ENCODE results near the gene ROBO2.
A peak's percentile ranks its signal among the peaks of the same experiment; 100 is the strongest.

ROBO2 gene

DNA sequence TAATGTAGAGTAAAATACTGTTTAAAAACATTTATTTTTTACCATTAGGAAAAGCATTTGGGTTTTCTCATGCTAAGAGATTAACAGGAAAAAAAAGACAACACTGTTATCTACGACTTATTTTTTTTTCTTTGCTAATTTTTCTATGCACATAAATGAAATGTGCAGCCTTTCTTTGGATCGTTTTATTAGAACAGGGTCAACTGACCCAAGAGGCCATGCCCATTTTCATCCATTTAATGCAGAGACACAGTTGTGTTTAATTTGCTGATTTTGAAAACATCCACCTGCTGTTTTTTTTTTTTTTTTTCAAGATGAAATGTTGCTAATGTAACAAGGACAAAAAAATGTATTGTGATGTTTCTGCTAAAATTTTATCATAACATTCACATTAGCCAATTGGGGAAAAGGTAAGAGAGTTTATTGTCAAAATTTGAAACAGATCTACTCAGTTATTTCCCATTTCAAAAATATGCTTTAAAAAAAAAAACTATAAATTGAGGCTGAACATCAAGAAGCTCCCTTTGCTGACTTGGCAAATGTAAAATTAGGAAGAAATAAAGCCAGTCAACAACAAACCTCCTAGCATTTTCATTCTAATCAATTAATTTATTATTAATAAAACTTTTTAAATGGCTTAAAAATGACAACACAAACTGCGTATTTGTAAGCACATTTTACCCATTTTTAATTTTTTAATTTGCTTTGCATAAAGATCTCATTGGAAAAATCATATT is 485.2 kb downstream of the ROBO2 start:
- no peak for DNase-seq

DNA sequence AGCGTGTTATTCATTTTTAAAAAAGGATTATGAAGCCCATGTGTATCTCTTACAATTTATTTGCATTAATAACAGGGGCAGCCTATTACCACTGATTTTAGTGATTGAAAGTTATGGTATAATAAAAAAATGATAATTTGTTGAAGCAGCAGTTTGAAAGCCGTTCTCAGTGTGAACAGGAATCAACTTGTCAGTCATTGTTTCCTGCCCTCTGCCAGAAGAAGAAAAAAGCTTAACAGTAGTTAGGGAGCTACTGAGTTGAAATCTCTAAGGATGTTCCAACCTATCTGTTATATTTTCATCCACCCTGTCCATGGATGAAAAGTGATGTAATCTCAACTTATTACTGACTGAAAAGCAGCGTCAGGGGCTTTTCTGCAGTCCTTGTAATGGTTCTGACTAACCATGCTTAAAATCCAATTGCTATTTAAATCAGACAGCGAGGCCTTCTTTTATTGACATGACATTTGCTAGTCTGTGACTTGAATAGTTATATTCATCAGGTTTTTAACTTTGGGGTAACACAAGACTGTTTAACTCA is 486.7 kb downstream of the ROBO2 start:
- DNase-seq = peak; percentile 16

GRCh38 chr3:77529522-77529921 is 489.6 kb downstream of the ROBO2 start:
- DNase-seq = no peak

GRCh38 chr3:77530870-77531269 is 491.0 kb downstream of the ROBO2 start:
- no peak for DNase-seq

- DNase-seq = no peak
Observed at GRCh38 chr3:77535116-77535515, 495.2 kb downstream of the ROBO2 start.

DNA sequence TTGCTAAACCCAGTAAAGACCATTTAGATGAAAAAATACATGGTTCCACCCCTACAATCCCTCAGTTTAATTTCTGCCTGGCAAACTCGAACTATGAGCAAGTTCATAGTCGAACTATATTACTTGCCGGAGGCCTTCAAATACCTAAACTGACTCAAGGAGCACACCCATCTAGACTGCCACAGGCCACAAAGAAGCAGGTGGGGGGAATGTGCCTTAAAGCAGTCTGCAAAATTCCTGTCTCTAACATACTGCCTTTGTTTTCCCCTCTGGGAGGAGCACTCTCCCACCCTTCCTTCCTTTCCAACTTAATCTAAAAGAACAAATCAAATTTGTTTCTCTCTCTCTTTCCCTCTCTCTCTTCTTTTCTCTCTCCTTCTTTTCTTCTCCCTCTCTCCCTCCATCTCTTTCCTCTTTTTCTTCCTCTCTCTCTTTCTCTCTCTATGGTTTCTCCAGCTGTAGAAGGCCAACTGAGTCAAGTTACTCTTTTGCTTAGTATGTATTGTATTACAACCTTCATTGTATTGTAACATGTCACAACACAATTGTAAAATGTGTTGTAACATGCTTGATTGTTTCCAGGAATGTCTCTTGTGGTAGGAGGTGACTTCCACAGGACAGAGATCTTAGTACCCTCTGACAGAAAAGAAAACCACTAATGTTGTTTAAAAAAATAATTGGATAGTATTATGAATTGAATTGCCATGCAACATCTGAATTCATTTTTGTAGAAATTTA is 496.3 kb downstream of the ROBO2 start:
- no peak for DNase-seq

- no peak for DNase-seq
Observed at GRCh38 chr3:77539014-77539413, 499.1 kb downstream of the ROBO2 start.

GRCh38 chr3:77539677-77540076 is 499.8 kb downstream of the ROBO2 start:
- DNase-seq = no peak

DNA sequence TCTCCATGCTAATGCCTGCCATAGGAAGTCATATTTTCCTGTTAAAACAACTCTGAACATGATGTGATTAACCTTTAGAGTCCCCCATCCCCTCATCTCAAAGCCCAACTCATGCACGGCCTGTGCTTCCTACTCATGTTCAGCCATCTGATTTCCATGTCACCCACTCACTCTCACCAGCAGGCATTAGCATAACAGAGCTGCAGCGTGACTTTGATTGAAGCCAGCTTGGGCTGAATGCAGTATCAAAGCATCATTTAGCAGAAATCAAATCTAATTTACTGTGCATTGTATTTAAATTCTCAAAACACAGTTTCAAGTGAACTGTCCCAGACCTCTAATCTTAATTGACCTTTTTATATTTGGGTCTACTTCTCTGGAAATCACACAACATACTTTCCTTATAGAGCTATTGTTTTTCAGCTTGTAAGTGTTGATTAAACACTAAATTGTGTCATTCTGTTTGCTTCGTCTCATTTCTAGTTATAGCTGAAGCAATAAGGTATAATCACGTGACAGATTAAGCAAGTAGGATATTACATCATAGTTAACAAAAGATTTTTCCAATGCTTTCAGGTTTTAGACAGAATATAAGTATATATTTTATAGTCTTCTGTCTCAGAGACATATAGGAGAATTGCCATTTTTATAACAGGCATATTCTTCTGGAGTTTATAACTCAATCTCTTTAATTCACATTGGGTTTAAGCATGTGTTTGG is 501.5 kb downstream of the ROBO2 start:
- no peak for DNase-seq

DNA sequence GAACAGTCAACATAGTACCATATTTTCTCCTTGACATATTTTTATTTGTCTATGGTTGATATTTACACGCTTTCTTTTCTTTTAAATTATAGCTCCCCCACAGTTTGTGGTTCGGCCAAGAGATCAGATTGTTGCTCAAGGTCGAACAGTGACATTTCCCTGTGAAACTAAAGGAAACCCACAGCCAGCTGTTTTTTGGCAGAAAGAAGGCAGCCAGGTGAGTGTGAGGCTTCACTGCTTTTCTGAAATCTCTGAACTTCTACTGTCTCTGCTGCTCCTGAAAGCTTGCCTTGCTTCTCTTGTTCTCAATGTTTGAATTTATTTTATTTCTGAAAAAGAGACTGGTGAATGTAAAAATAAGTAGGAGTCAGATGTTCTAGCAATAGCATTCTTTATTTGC is 506.3 kb downstream of the ROBO2 start:
- DNase-seq = no peak

GRCh38 chr3:77549034-77549433 is 509.1 kb downstream of the ROBO2 start:
- DNase-seq = no peak

GRCh38 chr3:77553240-77553639 is 513.3 kb downstream of the ROBO2 start:
- DNase-seq = no peak

- DNase-seq = no peak
Observed at GRCh38 chr3:77562089-77562488, 522.2 kb downstream of the ROBO2 start.

DNA sequence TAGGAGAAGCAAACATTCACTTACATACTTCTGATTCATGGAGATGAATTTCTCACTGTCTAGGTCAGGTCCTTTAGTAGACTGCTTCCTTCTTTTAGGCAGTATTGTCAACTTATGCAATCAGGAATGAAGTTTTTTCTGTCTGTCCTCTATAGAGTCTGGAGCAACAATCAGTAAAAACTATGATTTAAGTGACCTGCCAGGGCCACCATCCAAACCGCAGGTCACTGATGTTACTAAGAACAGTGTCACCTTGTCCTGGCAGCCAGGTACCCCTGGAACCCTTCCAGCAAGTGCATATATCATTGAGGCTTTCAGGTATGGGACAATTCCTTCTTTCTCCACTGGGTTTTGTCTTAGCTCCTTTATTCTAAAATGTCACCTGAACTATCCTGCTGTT is 523.1 kb downstream of the ROBO2 start:
- no peak for DNase-seq

- no peak for DNase-seq
Observed at GRCh38 chr3:77566055-77566454, 526.2 kb downstream of the ROBO2 start.

DNA sequence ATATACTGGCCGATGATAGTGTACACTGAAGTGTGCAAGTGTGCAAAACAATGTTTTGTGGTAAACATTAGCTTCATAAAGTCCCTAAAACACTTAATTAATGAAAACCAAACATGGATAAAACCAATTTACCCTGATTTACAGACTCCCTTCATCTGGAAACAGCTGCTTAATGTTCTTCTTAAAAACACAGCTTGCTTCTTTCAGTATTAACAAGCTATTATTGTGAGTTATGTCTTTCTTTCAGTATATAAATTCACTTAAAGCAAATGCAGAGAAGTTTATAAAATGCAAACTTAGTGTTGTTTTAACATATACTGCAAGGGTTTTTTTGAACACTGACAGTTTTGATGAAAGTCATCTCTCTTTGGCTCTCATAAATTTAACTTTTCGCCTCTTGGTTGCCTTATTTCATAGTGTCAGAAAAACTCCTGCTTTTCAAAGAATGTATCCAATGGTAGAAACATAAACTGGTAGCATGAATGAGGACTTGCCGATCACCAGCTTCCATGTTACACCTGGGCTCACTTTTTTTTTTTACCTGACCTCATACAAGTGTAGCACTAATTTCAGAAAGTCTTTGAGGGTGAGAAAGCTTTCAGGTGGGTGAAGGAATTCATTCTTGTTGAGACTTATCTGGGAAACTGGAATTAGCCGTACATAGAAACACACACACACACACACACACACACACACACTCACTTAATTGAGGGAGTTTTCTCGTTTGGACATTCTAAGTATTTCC is 532.2 kb downstream of the ROBO2 start:
- DNase-seq = no peak

DNA sequence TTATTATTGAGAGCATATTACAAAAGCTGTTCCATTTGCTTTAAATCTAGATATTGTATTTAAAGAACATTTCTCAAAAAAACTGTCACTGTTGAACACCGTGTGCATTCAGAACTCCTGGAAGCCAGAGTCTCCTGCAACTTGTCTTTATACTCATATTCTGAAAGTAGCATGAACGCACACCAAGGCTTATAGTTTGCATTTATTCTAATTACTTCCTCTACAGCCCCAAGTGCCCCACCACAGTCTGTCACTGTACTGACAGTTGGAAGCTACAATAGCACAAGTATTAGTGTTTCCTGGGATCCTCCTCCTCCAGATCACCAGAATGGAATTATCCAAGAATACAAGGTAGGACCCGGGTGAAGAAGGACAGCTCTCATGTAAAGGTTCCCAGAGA is 537.4 kb downstream of the ROBO2 start:
- no peak for DNase-seq

DNA sequence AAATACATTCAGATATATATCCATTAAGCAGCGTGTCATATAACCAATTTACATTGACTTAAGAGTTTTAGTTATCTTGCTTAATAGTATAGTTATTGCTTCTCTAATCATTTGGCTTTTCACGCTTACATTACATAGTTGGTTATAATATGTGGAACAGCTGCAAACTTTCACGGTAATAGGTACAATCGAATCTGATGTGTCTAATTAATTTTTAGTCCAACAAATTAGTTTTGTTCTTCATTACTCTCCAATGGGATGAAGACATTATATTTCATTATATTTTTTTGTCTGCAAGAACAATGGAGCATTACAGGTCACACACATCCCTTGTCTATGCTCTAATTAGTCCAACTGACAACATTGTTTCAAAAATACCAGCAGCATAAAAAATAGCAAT is 546.3 kb downstream of the ROBO2 start:
- DNase-seq = no peak

DNA sequence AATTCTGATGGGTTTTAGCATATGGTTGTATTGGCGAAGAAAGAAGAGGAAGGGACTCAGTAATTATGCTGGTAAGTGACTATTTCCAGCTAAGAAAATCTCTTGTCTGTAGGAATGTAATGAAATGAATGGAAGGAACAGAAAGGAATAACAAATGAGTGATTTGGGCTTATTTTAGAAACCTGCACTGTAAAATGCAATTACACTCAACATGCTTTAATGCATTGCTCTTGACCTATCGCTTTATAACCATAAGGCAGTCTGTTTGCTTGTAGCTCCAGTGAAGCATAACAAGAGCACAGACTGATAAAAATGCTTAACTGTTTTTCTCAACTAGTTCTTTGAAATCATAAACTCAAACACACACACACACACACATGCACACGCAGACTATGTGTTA is 549.0 kb downstream of the ROBO2 start:
- DNase-seq = no peak

DNA sequence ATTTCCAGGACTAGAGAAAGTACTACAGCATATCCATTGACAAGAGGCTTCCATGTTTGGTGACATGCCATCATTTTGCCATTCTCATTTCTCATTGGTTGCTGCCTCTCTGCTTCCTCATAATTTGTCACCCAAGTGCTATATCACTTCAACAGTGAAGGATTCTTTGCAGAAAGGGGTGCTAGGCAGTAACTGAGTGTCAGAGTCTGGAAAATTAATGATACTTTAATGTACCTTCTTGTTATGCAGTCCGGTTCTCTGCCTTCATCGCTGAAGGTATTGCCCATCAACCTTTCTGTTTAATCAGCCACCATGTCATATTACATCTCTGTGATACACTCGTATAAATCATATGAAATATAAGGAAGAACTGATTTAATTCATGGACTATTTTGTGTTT is 550.3 kb downstream of the ROBO2 start:
- no peak for DNase-seq

DNA sequence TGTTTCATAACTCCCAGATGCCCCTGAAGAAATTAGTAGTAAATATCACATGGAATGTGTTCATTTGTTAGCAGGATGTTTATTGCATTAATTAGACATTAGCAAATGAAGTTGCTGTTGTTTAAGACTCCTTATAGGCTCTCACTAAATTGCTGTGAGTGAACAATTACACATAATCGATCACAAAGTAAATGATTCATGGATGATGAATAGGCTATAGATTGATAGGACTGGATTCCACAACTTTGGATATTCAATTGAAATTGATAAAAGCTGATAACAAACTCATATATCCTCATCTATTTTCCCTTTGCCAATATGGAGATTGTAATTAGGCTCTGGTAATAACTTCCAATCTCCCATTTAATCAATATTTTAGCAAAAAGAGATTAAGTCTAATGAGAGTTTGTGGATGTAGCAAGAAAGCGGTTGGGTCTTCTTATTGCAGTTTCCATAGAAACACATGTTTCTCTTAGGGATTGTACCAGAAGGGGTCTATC is 555.5 kb downstream of the ROBO2 start:
- DNase-seq = no peak

DNA sequence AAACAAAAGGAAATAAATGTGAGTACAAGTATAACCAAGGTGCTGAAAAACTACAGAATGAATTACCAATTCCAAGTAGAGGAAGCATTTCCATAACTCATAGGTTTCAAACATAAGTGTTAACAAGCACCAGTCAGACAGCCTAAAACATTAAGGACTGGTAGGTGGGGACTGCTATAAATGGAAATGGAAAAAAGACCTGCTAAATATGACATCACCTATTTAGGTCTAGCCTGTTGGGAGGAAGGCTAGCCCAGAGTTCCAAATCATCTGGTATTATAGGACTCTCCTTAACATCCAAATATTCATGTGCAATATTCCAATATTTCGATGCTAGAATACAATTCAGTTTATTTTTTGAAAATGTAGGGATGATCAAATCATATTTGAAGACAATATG is 560.0 kb downstream of the ROBO2 start:
- DNase-seq = no peak

All from NCI-H1105 (cell line).